Fibroblast of lung (primary cell): ENCODE results near the gene FARP1.

Experiments used
- EZH2 ChIP-seq: IDR thresholded peaks from 2 replicates; pipeline ENCODE4 v1.5.1; 2012; ENCODE audit warnings: low read length, control low read depth, mild to moderate bottlenecking; ENCODE audit errors: missing control alignments
- TF ChIP-seq, protein P1 (sequence below), 2 donors: IDR thresholded peaks in 1 of 2; conservative IDR thresholded peaks in 1 of 2; 1 replicate in 1 of 2; 2 replicates in 1 of 2; pipeline ENCODE4 v1.5.1; 2011 to 2012; ENCODE audit warnings: low read length in 2 of 2, control low read depth in 1 of 2, inconsistent platforms in 1 of 2, low read depth in 1 of 2, mild to moderate bottlenecking in 1 of 2

DNA sequence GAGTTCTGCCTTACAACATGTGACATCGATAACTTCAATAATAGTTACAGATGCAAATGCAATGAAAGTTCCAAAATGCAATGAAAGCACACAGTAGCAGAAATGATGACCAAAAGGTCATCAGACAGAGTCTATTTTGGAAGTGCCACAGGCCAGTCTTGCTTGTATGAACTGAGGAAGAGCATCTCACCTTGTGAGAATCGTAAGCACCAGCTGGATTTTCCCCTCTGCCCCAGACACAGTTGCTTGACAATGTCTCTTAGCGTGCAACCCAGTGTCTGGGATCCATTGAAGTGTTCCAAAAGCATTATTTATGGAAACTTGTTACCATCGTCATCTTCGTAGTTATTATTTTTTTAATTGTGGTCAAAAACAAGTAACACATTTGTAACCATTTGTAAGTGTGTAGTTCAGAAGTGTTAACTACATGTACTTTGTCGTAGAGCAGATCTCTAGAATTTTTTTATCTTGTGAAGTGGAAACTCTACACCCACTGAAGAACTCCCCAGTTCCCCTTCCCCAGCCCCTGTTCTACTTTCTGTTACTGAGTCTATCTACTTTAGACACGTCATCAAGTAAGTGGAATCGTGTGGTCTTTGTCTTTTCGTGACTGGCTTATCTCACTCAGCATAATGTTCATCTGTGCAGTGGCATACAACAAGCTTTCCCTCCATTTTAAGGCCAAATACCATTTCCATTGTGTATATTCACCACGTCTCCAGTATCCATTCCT, 204.2 kb downstream of the FARP1 start:
- TF ChIP-seq, protein P1, sequence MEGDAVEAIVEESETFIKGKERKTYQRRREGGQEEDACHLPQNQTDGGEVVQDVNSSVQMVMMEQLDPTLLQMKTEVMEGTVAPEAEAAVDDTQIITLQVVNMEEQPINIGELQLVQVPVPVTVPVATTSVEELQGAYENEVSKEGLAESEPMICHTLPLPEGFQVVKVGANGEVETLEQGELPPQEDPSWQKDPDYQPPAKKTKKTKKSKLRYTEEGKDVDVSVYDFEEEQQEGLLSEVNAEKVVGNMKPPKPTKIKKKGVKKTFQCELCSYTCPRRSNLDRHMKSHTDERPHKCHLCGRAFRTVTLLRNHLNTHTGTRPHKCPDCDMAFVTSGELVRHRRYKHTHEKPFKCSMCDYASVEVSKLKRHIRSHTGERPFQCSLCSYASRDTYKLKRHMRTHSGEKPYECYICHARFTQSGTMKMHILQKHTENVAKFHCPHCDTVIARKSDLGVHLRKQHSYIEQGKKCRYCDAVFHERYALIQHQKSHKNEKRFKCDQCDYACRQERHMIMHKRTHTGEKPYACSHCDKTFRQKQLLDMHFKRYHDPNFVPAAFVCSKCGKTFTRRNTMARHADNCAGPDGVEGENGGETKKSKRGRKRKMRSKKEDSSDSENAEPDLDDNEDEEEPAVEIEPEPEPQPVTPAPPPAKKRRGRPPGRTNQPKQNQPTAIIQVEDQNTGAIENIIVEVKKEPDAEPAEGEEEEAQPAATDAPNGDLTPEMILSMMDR (conservative IDR thresholded peaks at IDR 0.05 in 1 of 2, IDR thresholded peaks at IDR 0.05 in 1 of 2; ENCODE audit: low read depth in 1 of 2, low read length in 2 of 2) = no peak
- no peak for TF ChIP-seq EZH2
